Measurements from ENCODE around the gene KERA.
A peak's percentile ranks its signal among the peaks of the same experiment; 100 is the strongest.

KERA gene

DNA sequence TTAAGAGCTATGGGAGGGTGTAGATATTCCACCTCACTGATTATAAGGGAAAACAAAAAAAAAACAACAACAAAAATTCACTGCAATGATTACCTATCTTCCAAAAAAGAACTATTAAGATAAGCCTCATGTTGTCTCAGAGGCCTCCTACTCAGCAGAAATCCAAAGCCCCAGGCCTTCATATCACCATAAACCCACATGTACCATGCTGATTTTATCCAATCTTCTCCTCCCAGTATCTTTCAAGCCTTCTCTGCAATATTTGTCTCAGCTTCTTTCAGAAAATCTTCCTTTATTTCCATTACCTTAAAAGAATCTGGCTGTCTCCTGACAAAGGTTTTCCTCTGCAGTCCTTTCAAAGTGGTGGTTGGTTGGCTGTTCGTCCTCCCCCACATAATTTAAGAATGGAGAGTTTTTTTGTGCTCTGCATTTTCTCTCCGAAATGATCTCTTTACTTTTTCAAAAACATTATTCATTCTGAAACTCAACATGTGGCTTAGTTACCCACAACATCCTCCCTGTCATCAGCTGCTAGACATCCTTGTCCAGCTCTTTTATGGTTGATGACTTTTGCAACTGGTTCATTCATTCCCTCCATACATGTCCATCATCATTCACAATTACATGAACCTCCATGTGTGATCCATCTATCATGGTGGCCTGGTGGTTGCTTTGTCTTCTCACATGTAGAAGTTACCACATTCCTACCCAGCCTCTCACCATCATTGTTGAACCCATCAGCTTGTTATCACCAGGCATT lies 50.1 kb downstream of the KERA start:
- DNase-seq = peak; percentile 1

DNA sequence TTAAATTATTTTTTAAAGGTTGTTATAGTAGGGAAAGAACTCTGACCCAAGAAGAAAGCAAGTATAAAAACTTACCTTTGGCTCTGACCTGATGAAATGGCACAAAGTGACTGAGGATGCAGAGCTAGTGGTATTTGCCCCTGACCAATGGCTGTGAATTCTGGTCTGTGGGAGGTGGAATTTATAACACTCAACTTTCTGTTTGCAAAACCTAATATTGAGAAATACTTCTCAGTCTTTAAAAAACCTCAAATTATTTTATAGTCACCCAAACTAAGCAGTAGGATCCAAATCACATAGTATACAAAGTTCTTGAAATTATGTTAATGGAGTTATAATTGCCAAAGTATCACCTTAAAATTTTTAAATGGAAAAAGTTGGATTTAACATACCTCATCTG lies 53.0 kb downstream of the KERA start, which contains the start of gene EPYC:
TSS of gene EPYC (minus strand) at position 101 of the 400 bp plus-strand sequence. CDS start 2,407 bp downstream, outside the sequence.
- no peak for DNase-seq

DNA sequence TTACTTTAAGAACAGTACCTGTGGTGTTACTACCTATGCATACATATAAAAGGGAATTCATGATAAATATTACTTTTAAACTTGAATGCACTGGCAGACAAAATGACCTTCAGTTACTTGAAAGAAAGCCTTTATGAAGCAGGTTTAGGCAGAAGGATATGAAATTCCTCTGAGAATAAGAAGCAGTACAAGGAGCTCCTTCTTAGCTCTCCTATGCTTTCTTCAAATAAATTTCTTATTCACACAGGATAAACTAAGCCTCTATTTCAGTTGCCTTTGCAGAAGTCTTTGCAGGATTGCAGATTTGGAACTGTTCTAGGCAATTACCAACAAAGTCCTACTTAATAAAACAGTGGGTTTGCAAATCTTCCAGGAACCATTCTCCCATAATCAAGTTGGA lies 54.1 kb downstream of the KERA start:
- no peak for DNase-seq

DNA sequence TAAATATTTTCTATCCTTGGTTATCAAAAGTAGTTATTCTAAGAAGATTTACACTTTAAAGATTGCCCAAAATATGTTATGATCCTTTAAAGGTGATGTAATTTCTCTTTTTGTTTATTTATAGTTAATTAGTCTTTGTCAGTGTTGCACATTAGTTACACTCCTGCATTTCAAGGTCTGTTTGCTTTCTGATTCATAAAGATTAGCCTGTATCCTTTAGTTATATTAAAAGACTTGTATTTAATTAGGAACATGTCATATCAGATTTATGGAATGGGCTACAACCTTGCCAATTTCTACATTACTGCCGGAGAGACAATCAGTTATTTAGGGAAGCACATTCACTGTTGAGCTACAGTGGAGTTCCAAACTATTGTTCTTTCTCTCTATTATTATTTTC lies 56.5 kb downstream of the KERA start:
- DNase-seq = no peak

All from activated CD4-positive, alpha-beta T cell treated with anti-CD3 and anti-CD28 coated beads for 48 hours (primary cell).